Measurements from ENCODE around the gene GPR137B.

The GPR137B gene, protein sequence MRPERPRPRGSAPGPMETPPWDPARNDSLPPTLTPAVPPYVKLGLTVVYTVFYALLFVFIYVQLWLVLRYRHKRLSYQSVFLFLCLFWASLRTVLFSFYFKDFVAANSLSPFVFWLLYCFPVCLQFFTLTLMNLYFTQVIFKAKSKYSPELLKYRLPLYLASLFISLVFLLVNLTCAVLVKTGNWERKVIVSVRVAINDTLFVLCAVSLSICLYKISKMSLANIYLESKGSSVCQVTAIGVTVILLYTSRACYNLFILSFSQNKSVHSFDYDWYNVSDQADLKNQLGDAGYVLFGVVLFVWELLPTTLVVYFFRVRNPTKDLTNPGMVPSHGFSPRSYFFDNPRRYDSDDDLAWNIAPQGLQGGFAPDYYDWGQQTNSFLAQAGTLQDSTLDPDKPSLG

DNA sequence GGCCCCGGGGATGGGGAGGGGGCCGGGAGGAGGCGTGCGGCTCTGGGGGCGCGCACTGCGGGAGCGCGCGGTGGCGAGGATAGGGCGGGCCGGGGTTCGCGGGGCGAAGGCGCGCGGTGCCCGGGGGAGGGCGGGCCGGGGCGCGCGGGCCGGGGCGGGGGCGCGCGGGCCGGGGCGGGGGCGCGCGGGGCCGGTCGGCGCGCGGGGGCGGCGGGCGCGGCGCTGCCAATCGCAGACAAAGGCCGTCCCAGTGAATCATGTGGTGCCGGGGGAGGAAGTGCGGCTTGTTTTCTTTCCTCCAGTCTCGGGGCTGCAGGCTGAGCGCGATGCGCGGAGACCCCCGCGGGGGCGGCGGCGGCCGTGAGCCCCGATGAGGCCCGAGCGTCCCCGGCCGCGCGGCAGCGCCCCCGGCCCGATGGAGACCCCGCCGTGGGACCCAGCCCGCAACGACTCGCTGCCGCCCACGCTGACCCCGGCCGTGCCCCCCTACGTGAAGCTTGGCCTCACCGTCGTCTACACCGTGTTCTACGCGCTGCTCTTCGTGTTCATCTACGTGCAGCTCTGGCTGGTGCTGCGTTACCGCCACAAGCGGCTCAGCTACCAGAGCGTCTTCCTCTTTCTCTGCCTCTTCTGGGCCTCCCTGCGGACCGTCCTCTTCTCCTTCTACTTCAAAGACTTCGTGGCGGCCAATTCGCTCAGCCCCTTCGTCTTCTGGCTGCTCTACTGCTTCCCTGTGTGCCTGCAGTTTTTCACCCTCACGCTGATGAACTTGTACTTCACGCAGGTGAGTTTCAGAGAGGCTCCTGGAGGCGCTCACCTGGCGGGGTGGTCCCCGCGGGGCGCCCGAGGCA is at the start of gene GPR137B:
Gene GPR137B (plus strand): TSS at position 287 of the 851 bp plus-strand sequence. CDS start 84 bp downstream, at position 371.
- peak; percentile 38 to 46 for DNase-seq (ENCODE audit: low read depth in 2 of 2, low spot score in 1 of 2)

DNA sequence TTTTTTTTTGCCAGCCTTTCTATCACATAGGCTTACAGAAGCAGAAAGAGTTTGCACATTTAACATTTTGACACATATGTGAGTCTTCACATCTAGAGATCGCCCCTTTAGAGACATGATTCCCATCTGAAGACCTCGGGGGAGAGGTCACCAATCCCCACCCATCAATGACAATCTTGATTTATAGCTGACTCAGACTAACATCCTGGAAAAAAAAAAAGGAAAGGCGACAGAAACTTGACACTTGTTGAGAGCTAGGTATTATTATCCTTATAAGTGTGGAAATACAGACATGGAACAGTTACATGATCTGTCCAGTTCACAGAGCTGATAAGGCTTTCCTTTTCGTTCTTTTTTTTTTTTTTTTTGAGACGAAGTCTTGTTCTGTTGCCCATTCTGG is 49.4 kb upstream of the GPR137B start:
- DNase-seq (ENCODE audit: low read depth in 2 of 2, low spot score in 1 of 2): no peak

DNA sequence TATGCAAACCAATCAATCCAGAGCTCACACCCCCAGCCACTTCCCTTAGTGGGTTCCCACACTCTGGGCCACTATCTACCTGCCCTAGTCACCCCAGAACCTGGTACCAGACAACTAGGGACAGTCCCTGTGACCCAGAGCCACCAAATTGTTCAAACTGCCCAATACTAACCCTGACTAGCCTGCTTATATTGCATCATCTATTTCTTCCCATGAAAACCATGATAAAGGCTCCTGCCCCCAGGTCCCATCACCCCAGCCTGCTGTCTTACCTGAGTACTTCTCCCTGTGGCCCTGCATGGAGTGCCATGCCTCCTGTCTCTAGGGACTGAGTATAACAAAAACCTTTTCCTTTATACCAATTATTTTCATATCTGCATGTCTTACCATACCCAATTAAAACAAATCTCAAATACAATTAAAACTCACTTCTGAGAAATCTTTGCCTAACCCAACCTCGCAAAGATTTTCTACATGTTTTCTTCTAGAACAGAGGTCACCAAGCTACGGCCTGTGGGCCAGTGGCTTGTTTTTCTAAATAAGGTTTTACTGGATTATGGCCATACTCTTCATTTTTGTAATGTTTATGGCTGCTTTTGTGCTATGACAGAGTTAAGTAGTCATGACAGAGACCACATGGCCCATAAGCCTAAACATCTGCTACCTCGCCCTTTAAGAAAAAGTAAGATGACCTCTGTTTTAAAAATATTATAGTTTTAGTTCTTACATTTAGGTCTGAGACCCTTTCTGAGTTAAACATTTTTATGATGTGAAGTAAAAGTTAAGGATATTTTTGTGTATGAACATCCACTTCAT is 46.4 kb upstream of the GPR137B start:
- DNase-seq (ENCODE audit: low read depth in 2 of 2, low spot score in 1 of 2): no peak

DNA sequence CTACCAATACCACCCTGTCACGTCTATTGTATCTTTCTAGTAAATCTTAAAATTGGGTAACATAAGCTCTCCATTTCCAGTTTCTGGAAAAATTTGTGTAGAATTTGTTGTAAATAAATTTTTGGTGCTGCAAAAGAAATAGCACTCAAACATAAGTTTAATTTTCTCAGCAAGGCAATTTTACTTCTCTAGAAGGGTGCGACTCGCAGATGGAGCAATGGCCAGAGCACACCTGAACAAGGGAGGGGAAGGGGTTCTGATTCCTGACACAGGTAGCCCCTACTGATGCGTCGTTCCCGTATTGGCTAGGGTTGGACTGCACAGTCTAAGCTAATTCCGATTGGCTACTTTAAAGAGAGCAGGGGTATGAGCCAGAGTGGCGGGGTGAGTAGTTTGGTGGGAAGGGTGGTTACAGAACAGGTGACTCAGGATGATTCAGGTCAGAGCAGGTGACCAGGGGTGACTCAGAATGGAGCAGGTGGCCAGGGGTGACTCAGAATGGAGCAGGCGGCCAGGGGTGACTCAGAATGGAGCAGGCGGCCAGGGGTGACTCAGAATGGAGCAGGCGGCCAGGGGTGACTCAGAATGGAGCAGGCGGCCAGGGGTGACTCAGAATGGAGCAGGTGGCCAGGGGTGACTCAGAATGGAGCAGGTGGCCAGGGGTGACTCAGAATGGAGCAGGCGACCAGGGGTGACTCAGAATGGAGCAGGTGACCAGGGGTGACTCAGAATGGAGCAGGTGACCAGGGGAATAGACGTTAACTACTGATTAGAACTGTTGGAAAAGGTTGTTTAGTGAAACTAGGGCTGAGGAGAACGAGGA is 45.5 kb upstream of the GPR137B start:
- peak; percentile 74 to 78 for DNase-seq (ENCODE audit: low read depth in 2 of 2, low spot score in 1 of 2)

DNA sequence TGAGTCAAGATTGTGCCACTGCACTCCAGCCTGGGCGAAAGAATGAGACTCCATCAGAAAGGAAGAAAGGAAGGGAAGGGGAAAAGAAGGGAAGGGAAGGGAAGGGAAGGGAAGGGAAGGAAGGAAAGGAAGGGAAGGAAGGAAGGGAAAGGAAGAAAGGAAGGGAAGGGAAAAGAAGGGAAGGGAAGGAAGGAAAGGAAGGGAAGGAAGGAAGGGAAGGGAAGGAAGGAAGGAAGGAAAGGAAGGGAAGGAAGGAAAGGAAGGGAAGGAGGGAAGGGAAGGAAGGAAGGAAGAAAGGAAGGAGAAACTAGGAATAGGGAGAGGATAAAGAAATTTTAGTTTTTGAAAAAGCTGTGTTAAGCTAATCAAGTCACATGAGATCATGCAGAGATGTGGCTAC is 44.1 kb upstream of the GPR137B start:
- DNase-seq (ENCODE audit: low read depth in 2 of 2, low spot score in 1 of 2): no peak

DNA sequence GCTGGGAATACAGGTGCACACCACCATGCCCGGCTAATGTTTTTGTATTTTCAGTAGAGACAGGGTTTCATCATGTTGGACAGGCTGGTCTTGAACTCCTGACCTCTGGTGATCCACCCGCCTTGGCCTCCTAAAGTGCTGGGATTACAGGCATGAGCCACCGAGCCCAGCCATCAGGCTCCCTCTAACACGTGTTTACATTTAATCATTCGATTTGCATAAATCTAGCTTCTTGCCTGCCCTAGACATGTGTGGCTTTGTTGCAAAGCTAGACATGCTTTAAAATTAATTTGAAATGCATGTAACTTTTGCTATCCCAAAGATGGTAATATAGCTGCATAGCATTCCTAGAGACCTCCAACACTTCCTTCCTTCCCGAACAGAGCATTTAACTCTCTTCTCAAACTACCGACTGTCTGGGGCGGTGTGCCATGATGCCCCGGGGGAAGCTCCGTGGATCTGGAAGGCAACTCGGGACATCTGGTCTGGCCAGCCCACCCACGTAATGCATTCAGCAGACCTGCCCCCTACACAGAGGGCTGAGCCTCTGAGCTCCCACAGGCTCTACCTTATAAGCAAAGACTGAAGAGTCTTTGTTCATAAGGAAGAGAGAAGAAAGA is 42.9 kb upstream of the GPR137B start:
- no peak for DNase-seq (ENCODE audit: low read depth in 2 of 2, low spot score in 1 of 2)

DNA sequence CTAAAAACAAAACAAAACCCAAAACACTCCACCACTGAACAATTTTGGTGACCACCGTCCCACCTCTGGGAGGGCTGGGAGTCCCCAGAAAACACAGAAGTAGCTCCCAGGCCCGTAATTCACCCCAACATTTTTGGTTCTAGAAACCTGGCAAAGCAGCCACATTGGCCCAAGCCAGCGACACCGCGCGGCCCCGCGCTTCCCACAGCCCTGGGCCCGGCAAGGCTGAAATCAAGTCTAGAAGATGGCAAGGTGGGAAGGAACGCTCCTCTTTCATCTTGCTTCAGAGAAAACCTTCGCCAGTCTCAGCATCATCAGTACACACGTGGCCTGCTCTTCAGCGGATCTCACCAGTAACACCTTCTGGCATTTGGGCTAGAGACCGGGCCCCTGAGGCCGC is 41.5 kb upstream of the GPR137B start:
- DNase-seq (ENCODE audit: low read depth in 2 of 2, low spot score in 1 of 2): no peak

DNA sequence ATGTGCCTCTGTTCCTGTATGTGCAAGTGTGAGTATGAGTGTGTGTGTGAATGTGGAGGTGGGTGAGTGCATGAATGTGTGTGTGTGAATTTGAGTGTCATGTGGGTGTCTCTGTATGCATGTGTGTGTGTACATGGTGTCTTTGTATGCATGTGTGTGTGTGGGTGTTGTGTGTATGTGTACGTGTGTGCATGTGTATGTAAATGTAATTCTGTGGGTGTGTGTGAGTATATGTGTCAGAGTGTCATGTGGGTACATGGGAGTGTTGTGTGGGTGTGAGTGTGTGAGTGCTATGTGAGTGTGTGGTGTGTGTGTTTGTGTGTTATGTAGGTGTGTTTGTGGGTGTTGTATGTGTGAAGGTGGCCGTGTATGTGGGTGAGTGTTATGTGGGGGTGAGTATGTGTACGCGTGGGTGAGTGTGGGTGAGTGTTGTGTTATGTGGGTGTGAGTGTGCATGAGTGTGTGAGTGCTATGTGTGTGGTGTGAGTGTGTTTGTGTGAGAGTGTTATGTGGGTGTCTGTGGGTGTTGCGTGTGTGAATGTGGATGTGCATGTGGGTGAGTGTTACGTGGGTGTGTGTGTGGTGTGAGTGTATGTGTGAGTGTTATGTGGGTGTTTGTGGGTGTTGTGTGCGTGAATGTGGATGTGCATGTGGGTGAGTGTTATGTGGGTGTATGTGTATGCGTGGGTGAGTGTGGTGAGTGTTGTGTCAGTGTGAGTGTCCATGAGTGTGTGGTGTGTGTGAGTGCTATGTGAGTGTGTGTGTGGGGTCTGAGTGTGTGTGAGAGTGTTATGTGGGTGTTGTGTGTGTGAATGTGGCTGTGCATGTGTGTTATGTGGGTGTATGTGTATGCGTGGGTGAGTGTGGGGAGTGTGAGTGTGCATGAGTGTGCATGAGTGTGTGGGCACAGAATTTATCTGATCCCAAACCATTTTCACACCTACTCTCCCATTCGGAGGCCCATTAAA is 40.8 kb upstream of the GPR137B start:
- DNase-seq (ENCODE audit: low read depth in 2 of 2, low spot score in 1 of 2): no peak

DNA sequence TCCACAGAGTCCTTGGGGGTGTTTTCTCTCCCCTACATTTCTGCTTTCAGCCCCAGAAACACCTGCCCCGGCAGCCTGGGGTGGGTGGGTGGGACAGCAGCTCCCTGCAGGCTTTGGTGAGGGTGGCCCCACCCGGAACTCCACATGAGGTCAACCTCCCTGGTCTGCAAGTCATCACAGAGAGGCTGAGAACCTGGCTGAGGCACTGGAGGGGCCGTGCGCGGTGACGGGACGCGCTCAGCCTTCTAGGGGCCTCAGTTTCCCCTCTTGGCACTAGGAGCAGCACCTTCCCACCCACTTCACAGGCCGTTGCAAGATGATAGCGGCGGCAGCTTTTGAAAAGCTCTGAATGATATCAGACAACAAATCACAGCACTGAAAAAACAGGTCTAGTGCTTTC is 39.7 kb upstream of the GPR137B start:
- no peak for DNase-seq (ENCODE audit: low read depth in 2 of 2, low spot score in 1 of 2)

DNA sequence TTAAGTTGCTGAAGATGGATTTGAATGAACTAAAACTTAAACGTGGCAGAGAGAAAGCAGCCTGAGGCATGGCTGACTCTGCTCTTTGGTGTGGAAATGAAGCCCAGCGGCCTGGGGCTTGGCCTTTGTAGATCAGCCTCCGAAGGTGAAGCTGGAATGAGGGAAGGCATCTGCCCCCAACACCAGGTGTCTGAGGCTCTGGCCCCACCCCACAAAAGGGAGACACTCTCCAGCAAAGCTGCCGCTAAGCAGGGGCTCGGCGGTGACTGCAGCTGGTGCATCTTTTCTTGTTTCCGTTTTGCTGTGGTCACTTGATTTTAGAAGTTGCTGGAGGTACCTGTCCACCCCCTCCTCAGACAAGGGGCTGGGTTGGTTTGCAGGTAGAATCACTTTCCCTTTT is 39.3 kb upstream of the GPR137B start:
- DNase-seq (ENCODE audit: low read depth in 2 of 2, low spot score in 1 of 2): no peak

DNA sequence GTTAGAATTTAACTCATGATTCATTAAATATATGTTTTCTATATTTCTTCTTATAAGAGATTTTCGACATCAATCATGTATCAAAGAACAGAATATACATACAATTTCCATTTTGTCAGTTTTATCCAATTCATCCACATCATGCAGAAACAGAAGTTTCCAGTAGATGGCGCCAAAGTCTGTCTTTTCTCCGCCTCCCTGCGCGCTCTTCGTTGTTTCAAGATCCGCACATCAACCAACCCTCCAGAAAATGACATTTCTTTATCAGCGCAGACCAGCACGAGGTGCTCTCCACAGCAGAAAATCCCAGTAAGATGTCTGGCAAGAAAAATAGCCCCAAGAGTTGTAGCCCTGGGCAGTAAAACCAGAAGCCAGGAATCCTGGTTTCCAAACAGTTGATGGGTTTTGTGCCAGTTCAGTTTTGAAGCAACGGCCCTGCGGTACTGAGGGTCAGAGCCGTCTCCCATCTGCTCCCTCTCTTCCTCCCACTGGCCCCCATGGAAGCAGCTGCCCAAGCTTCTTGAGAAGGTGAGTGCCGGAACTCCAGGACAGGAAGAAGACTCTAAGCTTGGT is 38.6 kb upstream of the GPR137B start:
- peak; percentile 24 to 31 for DNase-seq (ENCODE audit: low read depth in 2 of 2, low spot score in 1 of 2)

DNA sequence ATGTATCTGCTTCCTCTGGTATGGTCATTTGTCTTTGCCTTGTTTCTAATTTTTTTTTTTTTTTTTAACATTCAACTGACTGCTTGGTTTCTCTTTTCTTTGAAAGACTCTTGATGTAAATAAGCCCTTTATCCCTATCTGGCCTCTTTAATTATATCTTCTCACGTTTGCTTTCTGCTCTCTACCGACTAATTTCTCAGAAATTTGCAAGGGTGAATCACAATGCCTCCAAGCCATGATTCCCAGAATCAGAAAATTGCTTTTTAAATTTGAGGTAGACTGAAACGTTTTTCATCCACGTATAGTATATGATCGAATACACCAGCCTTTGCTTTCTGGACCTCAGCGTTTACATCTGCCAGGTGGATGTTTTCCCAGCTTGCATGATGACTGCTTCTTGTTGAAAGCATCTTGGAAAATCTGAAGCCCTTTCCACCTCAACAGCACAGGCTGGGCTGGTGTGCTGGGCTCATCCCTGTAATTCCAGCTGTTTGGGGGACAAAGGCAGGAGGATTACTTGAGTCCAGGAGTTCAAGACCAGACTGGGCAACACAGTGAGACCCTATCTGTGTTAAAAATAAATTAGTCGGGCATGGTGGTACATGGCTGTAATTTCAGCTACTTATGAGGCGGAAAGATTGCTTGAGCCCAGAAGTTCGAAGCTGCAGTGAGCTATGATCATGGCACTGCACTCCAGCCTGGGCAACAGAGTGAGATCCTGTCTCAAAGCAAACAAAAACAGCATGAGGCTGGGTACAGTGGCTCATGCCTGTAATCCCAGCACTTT is 35.0 kb upstream of the GPR137B start:
- DNase-seq (ENCODE audit: low read depth in 2 of 2, low spot score in 1 of 2): no peak

DNA sequence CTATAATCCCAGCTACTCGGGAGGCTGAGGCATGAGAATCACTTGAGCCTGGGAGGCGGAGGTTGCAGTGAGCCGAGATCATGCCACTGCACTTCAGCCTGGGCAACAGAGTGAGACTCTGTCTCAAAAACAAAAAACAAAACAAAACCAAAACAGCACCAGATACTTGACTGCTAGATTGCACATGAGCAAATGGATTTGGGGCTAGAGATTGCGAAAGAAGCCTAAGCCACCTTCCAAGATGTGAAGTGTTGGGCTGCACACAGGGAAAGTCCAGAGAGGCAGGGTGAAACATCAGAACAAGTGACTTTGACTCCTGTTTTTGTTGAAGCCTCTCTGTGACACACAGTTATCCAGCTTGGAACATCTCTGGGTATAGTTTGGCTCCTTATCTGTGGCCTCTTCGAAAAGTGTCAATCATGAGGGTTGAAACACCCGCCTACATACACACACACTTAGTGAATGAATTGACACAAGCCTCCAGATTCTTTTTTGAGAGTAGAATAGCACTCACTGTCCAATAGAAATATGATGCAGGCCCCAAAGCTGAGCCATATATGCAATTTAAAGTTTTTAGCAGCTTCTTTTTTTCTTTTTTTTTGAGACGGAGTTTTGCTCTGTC is 34.2 kb upstream of the GPR137B start:
- no peak for DNase-seq (ENCODE audit: low read depth in 2 of 2, low spot score in 1 of 2)

DNA sequence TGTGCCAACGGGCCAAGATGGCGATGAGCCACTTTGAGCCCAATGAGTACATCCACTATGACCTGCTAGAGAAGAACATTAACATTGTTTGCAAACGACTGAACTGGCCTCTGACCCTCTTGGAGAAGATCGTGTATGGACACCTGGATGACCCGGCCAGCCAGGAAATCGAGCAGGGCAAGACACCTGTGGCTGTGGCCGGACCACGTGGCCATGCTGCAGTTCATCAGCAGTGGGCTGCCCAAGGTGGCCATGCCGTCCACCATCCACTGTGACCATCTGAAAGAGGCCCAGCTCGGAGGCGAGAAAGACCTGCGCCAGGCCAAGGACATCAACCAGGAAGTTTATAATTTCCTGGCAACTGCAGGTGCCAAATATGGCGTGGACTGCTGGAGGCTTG is 32.2 kb upstream of the GPR137B start:
- DNase-seq (ENCODE audit: low read depth in 2 of 2, low spot score in 1 of 2): no peak

DNA sequence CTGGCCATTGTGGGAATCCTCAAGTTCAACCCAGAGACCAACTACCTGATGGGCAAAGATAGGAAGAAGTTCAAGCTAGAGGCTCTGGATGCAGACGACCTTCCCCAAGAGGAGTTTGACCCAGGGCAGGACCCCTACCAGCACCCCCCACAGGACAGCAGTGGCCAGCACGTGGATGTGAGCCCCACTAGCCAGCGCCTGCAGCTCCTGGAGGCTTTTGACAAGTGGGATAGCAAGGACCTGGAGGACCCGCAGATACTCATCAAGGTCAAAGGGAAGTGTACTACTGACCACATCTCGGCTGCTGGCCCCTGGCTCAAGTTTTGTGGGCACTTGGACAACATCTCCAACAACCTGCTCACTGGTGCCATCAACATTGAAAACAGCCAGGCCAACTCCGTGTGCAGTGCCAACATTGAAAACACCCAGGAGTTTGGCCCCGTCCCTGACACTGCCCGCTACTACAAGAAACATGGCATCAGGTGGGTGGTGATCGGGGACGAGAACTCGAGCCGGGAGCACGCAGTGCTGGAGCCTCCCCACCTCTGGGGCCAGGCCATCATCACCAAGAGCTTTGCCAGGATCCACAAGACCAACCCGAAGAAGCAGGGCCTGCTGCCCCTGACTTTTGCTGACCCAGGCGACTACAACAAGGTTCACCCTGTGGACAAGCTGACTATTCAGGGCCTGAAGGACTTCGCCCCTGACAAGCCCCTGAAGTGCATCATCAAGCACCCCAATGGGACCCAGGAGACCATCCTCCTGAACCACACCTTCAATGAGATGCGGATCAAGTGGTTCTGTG is 30.6 kb upstream of the GPR137B start:
- DNase-seq (ENCODE audit: low read depth in 2 of 2, low spot score in 1 of 2): no peak

DNA sequence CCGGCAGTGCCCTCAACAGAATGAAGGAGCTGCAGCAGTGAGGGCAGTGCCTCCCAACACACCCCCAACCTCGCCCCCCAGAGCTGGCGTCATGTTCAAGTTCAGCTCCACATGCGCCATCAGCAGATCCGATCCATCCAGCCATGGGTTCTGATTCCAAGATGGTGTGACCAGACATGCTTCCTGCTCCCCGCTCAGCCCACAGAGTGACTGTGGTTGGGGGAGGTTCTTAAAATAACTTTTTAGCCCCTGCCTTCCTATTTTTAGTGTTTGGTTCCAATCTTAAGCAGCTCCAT is 30.1 kb upstream of the GPR137B start:
- no peak for DNase-seq (ENCODE audit: low read depth in 2 of 2, low spot score in 1 of 2)

All from stimulated activated CD8-positive, alpha-beta memory T cell treated with anti-CD3 and anti-CD28 coated beads, Interleukin-4, amount 100 ng/mL, for 4 hours (primary cell).